GM18505 (cell line): ENCODE results near the gene XDH.

ENCODE experiments used
- ATAC-seq: cut with Tn5 transposase; IDR thresholded peaks from one replicate; pipeline ENCODE4 v1.9.1; 2021; ENCODE audit not compliant: unreplicated experiment
- POLR2A ChIP-seq: IDR thresholded peaks from 4 replicates; pipeline ENCODE4 v1.6.1; 2011; ENCODE audit warnings: borderline replicate concordance; ENCODE audit not compliant: insufficient read depth, insufficient read length; ENCODE audit errors: extremely low read depth

Gene XDH

GRCh38 chr2:31419386-31419785, 4.8 kb upstream of the XDH start:
- no peak for ATAC-seq
- TF ChIP-seq POLR2A: no peak

GRCh38 chr2:31415421-31415820, 879 bp upstream of the XDH start:
- no peak for ATAC-seq
- no peak for TF ChIP-seq POLR2A

GRCh38 chr2:31413862-31414550, 536 bp downstream of the XDH start:
- TF ChIP-seq POLR2A: no peak
- ATAC-seq: no peak

- no peak for TF ChIP-seq POLR2A
- no peak for ATAC-seq
These were observed 1.5 kb downstream of the XDH start for GRCh38 chr2:31413025-31413424.

- no peak for ATAC-seq
- no peak for TF ChIP-seq POLR2A
These were observed 2.8 kb downstream of the XDH start for GRCh38 chr2:31411771-31412170.

- no peak for TF ChIP-seq POLR2A
- ATAC-seq: no peak
These were observed 7.8 kb downstream of the XDH start for GRCh38 chr2:31406593-31407385.

GRCh38 chr2:31404827-31405226, 9.7 kb downstream of the XDH start:
- TF ChIP-seq POLR2A: no peak
- no peak for ATAC-seq

- TF ChIP-seq POLR2A: no peak
- ATAC-seq: no peak
These were observed 10.2 kb downstream of the XDH start for GRCh38 chr2:31404302-31404701.

- no peak for TF ChIP-seq POLR2A
These were observed 12.2 kb downstream of the XDH start for GRCh38 chr2:31402388-31402787.

GRCh38 chr2:31401580-31401979, 13.0 kb downstream of the XDH start:
- ATAC-seq: no peak
- no peak for TF ChIP-seq POLR2A

More at GRCh38 chr2:31402388-31402787, 12.2 kb downstream of the XDH start:
- ATAC-seq: no peak

GRCh38 chr2:31398881-31399280, 15.7 kb downstream of the XDH start:
- no peak for TF ChIP-seq POLR2A
- ATAC-seq: no peak

- TF ChIP-seq POLR2A: no peak
- ATAC-seq: no peak
These were observed 17.4 kb downstream of the XDH start for GRCh38 chr2:31397094-31397493.

GRCh38 chr2:31390324-31390723, 24.2 kb downstream of the XDH start:
- no peak for TF ChIP-seq POLR2A
- no peak for ATAC-seq

GRCh38 chr2:31388736-31389135, 25.8 kb downstream of the XDH start:
- no peak for TF ChIP-seq POLR2A
- no peak for ATAC-seq
